CD4-positive, alpha-beta T cell (primary cell): ENCODE measurements around the gene FGGY. TPM values are rescaled to one million over a fixed set of nuclear protein-coding genes. Genes with fewer than 3 reads are reported as not detected.

Experiments
- ATAC-seq: fragments of 200-7000 bp; cut with Tn5 transposase; one replicate; pipeline ENCODE4 v1.10.0; 2022; ENCODE audit warnings: mild to moderate bottlenecking; ENCODE audit not compliant: poor library complexity
- CTCF ChIA-PET: fragments of 350-600 bp; sonication (Branson Sonifier 250); formaldehyde crosslinking; loops from one replicate; lab custom pipeline; 2021; ENCODE audit warnings: antibody characterized with exemption, inconsistent platforms; lab: Charles Lee
- POLR2A ChIA-PET: fragments of 350-600 bp; sonication (Branson Sonifier 250); formaldehyde crosslinking; loops from one replicate; lab custom pipeline; 2021; ENCODE audit warnings: antibody characterized with exemption, inconsistent platforms; lab: Charles Lee
- DNase-seq, 14 experiments: peaks; one replicate each; pipeline ENCODE4 v3.0.0-alpha.2; 2013 to 2020; ENCODE audit warnings: mixed read lengths in 2 of 14
- H3K27ac ChIP-seq, 2 donors: one replicate each; pipeline versions ENCODE4 v1.5.1 to v1.7.0; 2013; ENCODE audit warnings: low read length in 2 of 2, low read depth in 1 of 2, mild to moderate bottlenecking in 1 of 2
- H3K27me3 ChIP-seq, 2 experiments: 1 replicate in 1 of 2; 2 replicates in 1 of 2; pipeline versions ENCODE4 v1.6.1 to v1.7.0; 2013; ENCODE audit warnings: low read length in 2 of 2, control low read depth in 1 of 2, mild to moderate bottlenecking in 1 of 2, moderate library complexity in 1 of 2; ENCODE audit not compliant: insufficient read depth in 2 of 2, control insufficient read depth in 1 of 2
- H3K36me3 ChIP-seq: one replicate; pipeline ENCODE4 v1.6.1; 2013; ENCODE audit warnings: low read length, control low read depth; ENCODE audit not compliant: insufficient read depth
- H3K4me1 ChIP-seq: one replicate; pipeline ENCODE4 v1.6.1; 2013; ENCODE audit warnings: low read length, control low read depth; ENCODE audit not compliant: insufficient read depth
- H3K4me3 ChIP-seq: one replicate; pipeline ENCODE4 v1.5.1; 2013; ENCODE audit warnings: mild to moderate bottlenecking, low read length, moderate library complexity
- H3K9me3 ChIP-seq, 2 experiments: 1 replicate in 1 of 2; 2 replicates in 1 of 2; pipeline versions ENCODE4 v1.6.1 to v1.7.0; 2013; ENCODE audit warnings: low read length in 2 of 2, mild to moderate bottlenecking in 2 of 2, control low read depth in 1 of 2, moderate library complexity in 1 of 2; ENCODE audit not compliant: control insufficient read depth in 1 of 2, insufficient read depth in 1 of 2
- H3K27ac Mint-ChIP-seq: one replicate; pipeline ENCODE4 v1.8.0; 2020; ENCODE audit warnings: mixed read lengths
- H3K27me3 Mint-ChIP-seq: one replicate; pipeline ENCODE4 v1.8.0; 2021; ENCODE audit warnings: mixed read lengths
- H3K36me3 Mint-ChIP-seq: one replicate; pipeline ENCODE4 v1.8.0; 2021; ENCODE audit warnings: low read depth, mixed read lengths
- H3K4me1 Mint-ChIP-seq: one replicate; pipeline ENCODE4 v1.8.0; 2021; ENCODE audit warnings: low read depth, mixed read lengths
- H3K4me3 Mint-ChIP-seq: one replicate; pipeline ENCODE4 v1.8.0; 2020; ENCODE audit warnings: mild to moderate bottlenecking, mixed read lengths
- H3K9me3 Mint-ChIP-seq: one replicate; pipeline ENCODE4 v1.8.0; 2020; ENCODE audit warnings: mixed read lengths
- CTCF ChIP-seq: fragments of 200-600 bp; IDR thresholded peaks from one replicate; pipeline ENCODE4 v1.8.0; 2022; ENCODE audit warnings: antibody characterized with exemption, mild to moderate bottlenecking
- intact Hi-C, 2 experiments: fragments of 100-400 bp; cut with DNase I in 1 of 2; cut with micrococcal nuclease in 1 of 2; formaldehyde crosslinking; loops; one replicate each; pipeline versions ENCODE4 v1.15.1 to v1.9.0; 2023 to 2025; cut with DNase I, micrococcal nuclease
- total RNA-seq, 174 experiments: library from RNA in 2 of 174; stranded (reverse) in 2 of 174; gene quantifications; one replicate each; pipeline ENCODE4 v1.2.3 and lab custom pipeline; 2021 to 2026

The FGGY gene
- total RNA-seq, 2 experiments from 2014 or later = 9.5 to 10.0 TPM

GRCh38 chr1:59480188-59480888 is 183.4 kb downstream of the FGGY start:
- no peaks in the 10 kb centered on the region for H3K4me1 ChIP-seq
- Mint-ChIP-seq H3K4me1 (no peaks in the 10 kb centered on the region), H3K27me3 (no peaks in the 10 kb centered on the region), H3K9me3 (no peaks in the 10 kb centered on the region), H3K4me3 (no peak overlapping the region), H3K36me3 (no peaks in the 10 kb centered on the region), H3K27ac (no peak overlapping the region)
- CTCF ChIA-PET = no interaction called here
- POLR2A ChIA-PET = no interaction called here
- DNase-seq = no peak
- no peak overlapping the region for H3K27ac ChIP-seq
- intact Hi-C loops = no loop called here
- H3K27me3 ChIP-seq = no peaks in the 10 kb centered on the region
- H3K9me3 ChIP-seq = no peaks in the 10 kb centered on the region
- no peak for TF ChIP-seq CTCF
- H3K36me3 ChIP-seq = no peaks in the 10 kb centered on the region
- H3K4me3 ChIP-seq = no peak overlapping the region
- ATAC-seq = no peak

- H3K4me1 Mint-ChIP-seq = no peaks in the 10 kb centered on the region
- H3K4me3 ChIP-seq = no peak overlapping the region
- ChIA-PET POLR2A (no interaction called here), CTCF (no interaction called here)
- no peaks in the 10 kb centered on the region for H3K36me3 ChIP-seq
- ATAC-seq (no peak), DNase-seq (no peak)
- H3K36me3 Mint-ChIP-seq = no peaks in the 10 kb centered on the region
- intact Hi-C loops = no loop called here
- H3K27me3 Mint-ChIP-seq = no peaks in the 10 kb centered on the region
- no peaks in the 10 kb centered on the region for H3K4me1 ChIP-seq
- H3K9me3 Mint-ChIP-seq = no peaks in the 10 kb centered on the region
- no peak overlapping the region for H3K4me3 Mint-ChIP-seq
- H3K27ac ChIP-seq = no peak overlapping the region
- no peak for TF ChIP-seq CTCF
- H3K27ac Mint-ChIP-seq = no peak overlapping the region
- H3K27me3 ChIP-seq = no peaks in the 10 kb centered on the region
- H3K9me3 ChIP-seq = no peaks in the 10 kb centered on the region
Observed at GRCh38 chr1:59481881-59482505, 185.1 kb downstream of the FGGY start.

- Mint-ChIP-seq H3K36me3 (no peaks in the 10 kb centered on the region), H3K9me3 (no peaks in the 10 kb centered on the region), H3K4me3 (no peak overlapping the region), H3K27me3 (no peaks in the 10 kb centered on the region), H3K27ac (no peak overlapping the region), H3K4me1 (no peaks in the 10 kb centered on the region)
- DNase-seq = no peak
- Histone ChIP-seq H3K4me3 (no peak overlapping the region), H3K36me3 (no peaks in the 10 kb centered on the region), H3K4me1 (no peaks in the 10 kb centered on the region), H3K9me3 (no peaks in the 10 kb centered on the region), H3K27ac (no peak overlapping the region), H3K27me3 (no peaks in the 10 kb centered on the region)
- TF ChIP-seq CTCF = no peak
- intact Hi-C loops = no loop called here
- CTCF ChIA-PET = no interaction called here
- ATAC-seq = no peak
- POLR2A ChIA-PET = no interaction called here
Observed at GRCh38 chr1:59482986-59483385, 186.1 kb downstream of the FGGY start.
